ENCODE measurements around the gene MKRN2. TPM values are rescaled to one million over a fixed set of nuclear protein-coding genes. Genes with fewer than 3 reads are reported as not detected.

Gene MKRN2
- total RNA-seq, 1 experiment from 2014 or later, result 27.9 TPM

GRCh38 chr3:12629560-12629959 is 72.7 kb downstream of the MKRN2 start:
- DNase-seq (ENCODE audit: low read depth, low spot score) (no peak), ATAC-seq (no peak)
- intact Hi-C loops (cut with micrococcal nuclease), result no loop called here
- H3K36me3 ChIP-seq (ENCODE audit: control insufficient read depth in 1 of 2, insufficient read depth in 2 of 2, low read length in 2 of 2), result no peaks in the 10 kb centered on the region; a peak in 1 of 4 replicates
- RAD21 ChIA-PET (ENCODE audit: low non-redundant PET in 1 of 2, low total read pairs in 2 of 2, uncharacterized antibody in 2 of 2, unreplicated experiment in 2 of 2), result no interaction called here
- no peak overlapping the region for H3K27ac ChIP-seq (ENCODE audit: low read depth, low read length)
- peaks cover 11% of the 10 kb centered on the region; the same call in 1 of the 2 replicates for H4K20me1 ChIP-seq (ENCODE audit: insufficient read depth)
- H3K4me2 ChIP-seq (ENCODE audit: low read length), result no peak overlapping the region
- H2AFZ ChIP-seq (ENCODE audit: low read depth, low read length, poor library complexity, severe bottlenecking), result no peak overlapping the region
- H3K9me2 ChIP-seq (ENCODE audit: insufficient read depth), result no peaks in the 10 kb centered on the region
- no peak overlapping the region for H3K4me3 ChIP-seq (replicated peaks in 1 of 2; ENCODE audit: low read depth in 1 of 2, low read length in 2 of 2)
- CTCF ChIA-PET, result no interaction called here
- H3K79me2 ChIP-seq (ENCODE audit: insufficient read depth, low read length), result peaks cover 97% of the 10 kb centered on the region
- no peak for TF ChIP-seq SIN3A (IDR thresholded peaks at IDR 0.05; ENCODE audit: low read depth)
- TF ChIP-seq SRF (IDR thresholded peaks at IDR 0.05; ENCODE audit: low read depth), result no peak
- no peak for TF ChIP-seq ZFX (IDR thresholded peaks at IDR 0.05)
- no peak for TF ChIP-seq SP1 (IDR thresholded peaks at IDR 0.05; ENCODE audit: low read depth)
- no peak for TF ChIP-seq RAD21 (IDR thresholded peaks at IDR 0.05; ENCODE audit: low read depth)
- TF ChIP-seq REST (IDR thresholded peaks at IDR 0.05; ENCODE audit: low read depth), result no peak
- TF ChIP-seq TCF7L2 (IDR thresholded peaks at IDR 0.05; ENCODE audit: borderline replicate concordance, extremely low read depth, insufficient read depth, insufficient read length), result no peak
- no peak for TF ChIP-seq EZH2phosphoT487 (IDR thresholded peaks at IDR 0.05; ENCODE audit: borderline replicate concordance)
- TF ChIP-seq ZNF274 (IDR thresholded peaks at IDR 0.05; ENCODE audit: low read depth, low read length), result no peak
- peaks cover 14 to 33% of the 10 kb centered on the region in 2 experiments for H3K4me1 ChIP-seq (ENCODE audit: control insufficient read depth in 1 of 2, insufficient read depth in 2 of 2, low read length in 2 of 2)
- POLR2A ChIA-PET, result no interaction called here
- no peaks in the 10 kb centered on the region for H3K9me3 ChIP-seq (ENCODE audit: control insufficient read depth in 1 of 2, insufficient read depth in 1 of 2, low read depth in 1 of 2, low read length in 2 of 2)
- H3K9ac ChIP-seq (ENCODE audit: low read length), result no peak overlapping the region
- no TSS peak for BruUV-seq (replicated peaks)
- no peaks in the 10 kb centered on the region for H3K27me3 ChIP-seq (ENCODE audit: insufficient read depth, low read length)

All from HCT116 (cell line).